CD14-positive monocyte (primary cell): ENCODE results near the gene BAZ2B. TPM values are rescaled to one million over a fixed set of nuclear protein-coding genes. Genes with fewer than 3 reads are reported as not detected.

Experiments
- DNase-seq, 3 donors: peaks; one replicate each; pipeline ENCODE4 v3.0.0-alpha.2; 2011 to 2022
- H2AFZ ChIP-seq: 2 replicates; pipeline ENCODE4 v1.6.0; 2012; ENCODE audit warnings: mild to moderate bottlenecking, low read depth, low read length, inconsistent platforms; ENCODE audit not compliant: insufficient read depth, poor library complexity, severe bottlenecking
- H3K27ac ChIP-seq, 2 donors: 1 replicate in 1 of 2; 2 replicates in 1 of 2; pipeline ENCODE4 v1.5.1; 2012 to 2013; ENCODE audit warnings: low read length in 2 of 2, control low read depth in 1 of 2, inconsistent platforms in 1 of 2, low read depth in 1 of 2, mild to moderate bottlenecking in 1 of 2
- H3K27me3 ChIP-seq, 2 donors: one replicate each; pipeline versions ENCODE4 v1.6.0 to v1.6.1; 2011 to 2013; ENCODE audit warnings: low read length in 2 of 2; ENCODE audit not compliant: control insufficient read depth in 2 of 2, insufficient read depth in 2 of 2
- H3K36me3 ChIP-seq, 2 donors: replicated peaks in 1 of 2; 1 replicate in 1 of 2; 2 replicates in 1 of 2; pipeline versions ENCODE4 v1.5.1 to v1.6.1; 2012 to 2013; ENCODE audit warnings: low read length in 2 of 2, control low read depth in 1 of 2, inconsistent platforms in 1 of 2, mild to moderate bottlenecking in 1 of 2; ENCODE audit not compliant: insufficient read depth in 2 of 2, control insufficient read depth in 1 of 2
- H3K4me1 ChIP-seq, 2 donors: 1 replicate in 1 of 2; 2 replicates in 1 of 2; pipeline versions ENCODE4 v1.5.1 to v1.6.1; 2012 to 2013; ENCODE audit warnings: low read length in 2 of 2, control low read depth in 1 of 2, inconsistent platforms in 1 of 2, mild to moderate bottlenecking in 1 of 2, moderate library complexity in 1 of 2; ENCODE audit not compliant: insufficient read depth in 2 of 2, control insufficient read depth in 1 of 2
- H3K4me2 ChIP-seq: replicated peaks from 2 replicates; pipeline ENCODE3; 2012; ENCODE audit warnings: low read length, moderate library complexity, mild to moderate bottlenecking; ENCODE audit not compliant: poor library complexity, severe bottlenecking; ENCODE audit errors: extremely low read depth
- H3K4me3 ChIP-seq, 3 experiments: fragments of 200-600 bp in 1 of 3; sonication (generic) in 1 of 3; replicated peaks in 1 of 3; 1 replicate in 2 of 3; 2 replicates in 1 of 3; pipeline ENCODE4 v1.5.1; 2011 to 2013; ENCODE audit warnings: low read length in 3 of 3, mild to moderate bottlenecking in 3 of 3, control low read depth in 2 of 3, low read depth in 2 of 3, inconsistent platforms in 1 of 3, moderate library complexity in 1 of 3
- H3K79me2 ChIP-seq: 2 replicates; pipeline ENCODE4 v1.6.0; 2012; ENCODE audit warnings: mild to moderate bottlenecking, control low read depth, inconsistent platforms, low read length, moderate library complexity; ENCODE audit not compliant: insufficient read depth
- H3K9ac ChIP-seq: 2 replicates; pipeline ENCODE4 v1.6.0; 2017; ENCODE audit warnings: low read length, mild to moderate bottlenecking; ENCODE audit not compliant: insufficient read depth, poor library complexity, severe bottlenecking
- H3K9me3 ChIP-seq, 2 donors: replicated peaks in 1 of 2; 1 replicate in 1 of 2; 2 replicates in 1 of 2; pipeline versions ENCODE4 v1.5.1 to v1.6.1; 2012 to 2013; ENCODE audit warnings: low read length in 2 of 2, control low read depth in 1 of 2; ENCODE audit not compliant: control insufficient read depth in 1 of 2, insufficient read depth in 1 of 2
- H4K20me1 ChIP-seq: 2 replicates; pipeline ENCODE4 v1.6.0; 2012; ENCODE audit warnings: mild to moderate bottlenecking, low read length, control low read depth, moderate library complexity; ENCODE audit not compliant: insufficient read depth
- H3K27ac Mint-ChIP-seq, 7 donors: one replicate each; pipeline ENCODE4 v1.8.0; 2020; ENCODE audit warnings: mild to moderate bottlenecking in 7 of 7, mixed read lengths in 7 of 7, moderate library complexity in 6 of 7, inconsistent platforms in 2 of 7
- H3K27me3 Mint-ChIP-seq, 3 donors: one replicate each; pipeline ENCODE4 v1.8.0; 2021 to 2022; ENCODE audit warnings: low read depth in 3 of 3, mild to moderate bottlenecking in 3 of 3, mixed read lengths in 3 of 3, moderate library complexity in 3 of 3, inconsistent platforms in 1 of 3
- H3K36me3 Mint-ChIP-seq, 2 donors: one replicate each; pipeline ENCODE4 v1.8.0; 2020; ENCODE audit warnings: mixed read lengths in 2 of 2, inconsistent platforms in 1 of 2, mild to moderate bottlenecking in 1 of 2
- H3K4me1 Mint-ChIP-seq: one replicate; pipeline ENCODE4 v1.8.0; 2020; ENCODE audit warnings: mild to moderate bottlenecking, mixed read lengths
- H3K4me3 Mint-ChIP-seq, 2 donors: one replicate each; pipeline ENCODE4 v1.8.0; 2020; ENCODE audit warnings: mild to moderate bottlenecking in 2 of 2, mixed read lengths in 2 of 2, moderate library complexity in 1 of 2
- H3K9me3 Mint-ChIP-seq, 7 donors: one replicate each; pipeline ENCODE4 v1.8.0; 2020 to 2022; ENCODE audit warnings: mixed read lengths in 7 of 7, mild to moderate bottlenecking in 6 of 7, moderate library complexity in 6 of 7, inconsistent platforms in 2 of 7
- CTCF ChIP-seq: fragments of 200-600 bp; IDR thresholded peaks from one replicate; pipeline ENCODE4 v1.8.0; 2022; ENCODE audit warnings: antibody characterized with exemption, mild to moderate bottlenecking
- WGBS: methylation state at CpG from one replicate; pipeline ENCODE4 v1.1.5; 2013; ENCODE audit warnings: missing lambda C conversion rate; ENCODE audit not compliant: insufficient coverage; 5-methylcytosine and 5-hydroxymethylcytosine counted together
- intact Hi-C, 2 donors: fragments of 100-400 bp; cut with micrococcal nuclease; formaldehyde crosslinking; loops; one replicate each; pipeline versions ENCODE4 v1.15.0 to v1.15.1; 2023
- polyA plus RNA-seq, 3 donors: library from polyadenylated mRNA; depleted of rRNA in 1 of 3; unstranded in 2 of 3; stranded (reverse) in 1 of 3; fragments of 300-500 nt in 2 of 3; fragments of >200 nt in 1 of 3; fragmentation: Illumina TruSeq in 2 of 3; gene quantifications; 1 replicate in 2 of 3; 2 replicates in 1 of 3; pipeline ENCODE4 v1.2.3, GENCODE V29; 2012 to 2021

The BAZ2B gene
- polyA plus RNA-seq, 3 donors = 12.9 to 34.2 (median 31.6) TPM

- Histone ChIP-seq H3K4me2 (peak overlapping the region; percentile 66), H3K4me1 (peaks cover 3 to 5% of the 10 kb centered on the region in 2 donors), H3K9ac (peak overlapping the region; percentile 74), H3K27ac (peak overlapping the region in 1 of 2 donors; percentile 92), H3K79me2 (peaks cover 83% of the 10 kb centered on the region), H3K4me3 (peak overlapping the region; percentile 70 to 100 (median 75)), H3K36me3 (no peaks in the 10 kb centered on the region), H2AFZ (peak overlapping the region; percentile 33), H3K27me3 (no peaks in the 10 kb centered on the region), H4K20me1 (no peaks in the 10 kb centered on the region), H3K9me3 (no peaks in the 10 kb centered on the region)
- H3K36me3 Mint-ChIP-seq = peaks cover 0 to 3% of the 10 kb centered on the region in 2 donors
- H3K27me3 Mint-ChIP-seq = no peaks in the 10 kb centered on the region
- WGBS = no CpG with 5 or more reads among the region's 1 CpG
- peak; percentile 23 to 64 (median 26) for DNase-seq
- intact Hi-C loops = no loop called here
- no peak for TF ChIP-seq CTCF
- H3K27ac Mint-ChIP-seq = peak overlapping the region; percentile 66 to 92 (median 89)
- H3K4me1 Mint-ChIP-seq = peaks cover 17% of the 10 kb centered on the region
- H3K9me3 Mint-ChIP-seq = peaks cover 0 to 2% (median 0%) of the 10 kb centered on the region in 7 donors
- peak overlapping the region; percentile 44 to 83 for H3K4me3 Mint-ChIP-seq
Observed at GRCh38 chr2:159515441-159515840, 100.9 kb downstream of the BAZ2B start.

- H4K20me1 ChIP-seq = no peaks in the 10 kb centered on the region
- no peaks in the 10 kb centered on the region for H3K27me3 Mint-ChIP-seq
- H3K36me3 ChIP-seq = no peaks in the 10 kb centered on the region
- no peak overlapping the region for H3K27ac ChIP-seq
- no peak overlapping the region for H3K9ac ChIP-seq
- H3K4me1 Mint-ChIP-seq = peaks cover 21% of the 10 kb centered on the region
- H3K27me3 ChIP-seq = no peaks in the 10 kb centered on the region
- no peak for DNase-seq
- no peak for TF ChIP-seq CTCF
- H2AFZ ChIP-seq = no peak overlapping the region
- peaks cover 0 to 1% (median 0%) of the 10 kb centered on the region in 7 donors for H3K9me3 Mint-ChIP-seq
- WGBS = 89% methylated on average over 1 of the region's 1 CpG
- no peaks in the 10 kb centered on the region for H3K9me3 ChIP-seq
- no peak overlapping the region for H3K4me3 Mint-ChIP-seq
- peak overlapping the region in 3 of 7 donors; percentile 10 to 37 (median 34) for H3K27ac Mint-ChIP-seq
- no peak overlapping the region for H3K4me3 ChIP-seq
- intact Hi-C loops = no loop called here
- peaks cover 5 to 6% of the 10 kb centered on the region in 2 donors for H3K4me1 ChIP-seq
- peaks cover 87% of the 10 kb centered on the region for H3K79me2 ChIP-seq
- no peak overlapping the region for H3K4me2 ChIP-seq
- no peaks in the 10 kb centered on the region for H3K36me3 Mint-ChIP-seq
Observed at GRCh38 chr2:159513745-159514144, 102.6 kb downstream of the BAZ2B start.
